Measurements from ENCODE around the gene PLD1. TPM values are rescaled to one million over a fixed set of nuclear protein-coding genes. Genes with fewer than 3 reads are reported as not detected.

The PLD1 gene
- total and polyA plus RNA-seq, 10 donors: 3.0 to 75.2 (median 54.0) TPM

DNA sequence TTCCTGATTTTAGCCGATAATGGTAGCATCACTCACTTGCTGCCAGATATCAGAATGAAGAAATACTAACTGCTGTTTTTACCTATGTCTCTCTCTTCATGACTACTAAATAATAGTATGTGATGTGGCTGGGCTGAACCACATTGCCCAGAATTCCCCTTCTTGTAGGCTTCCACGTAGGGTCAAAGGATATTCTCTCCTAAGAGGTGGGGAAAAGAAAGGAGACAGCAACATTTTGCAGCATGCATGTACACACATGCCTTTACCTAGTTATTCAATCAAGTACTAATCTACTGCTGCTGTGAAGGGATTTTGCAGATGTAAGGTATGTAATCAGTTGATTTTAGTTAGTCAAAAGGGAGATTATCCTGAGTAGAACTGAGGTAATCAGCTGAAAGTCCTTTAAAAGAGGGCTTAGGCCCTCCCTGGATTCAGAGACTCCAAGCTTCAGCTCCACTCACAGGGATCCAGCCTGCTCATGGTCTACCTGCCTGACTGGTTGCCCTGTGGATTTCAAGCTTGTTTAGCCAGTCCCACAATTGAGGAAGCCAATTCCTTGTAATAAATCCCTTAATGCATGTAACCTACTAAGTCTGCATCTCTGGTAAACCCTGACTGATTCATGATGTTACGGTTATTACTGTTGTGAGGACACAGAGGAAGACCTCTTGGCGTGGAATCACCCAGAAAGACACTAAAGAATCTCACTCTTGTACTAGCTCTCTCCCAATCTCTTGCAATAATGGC lies 20.4 kb downstream of the PLD1 start:
- Histone ChIP-seq H3K4me3 (no peak overlapping the region), H3K9me3 (no peaks in the 10 kb centered on the region), H3K27me3 (replicated peaks in 1 of 7) (no peaks in the 10 kb centered on the region), H3K27ac (peak overlapping the region in 5 of 8 donors; percentile 63 to 79 (median 74)), H3K4me1 (peaks cover 2 to 43% (median 12%) of the 10 kb centered on the region in 6 donors), H3K36me3 (peaks cover 0 to 6% (median 0%) of the 10 kb centered on the region in 6 donors)
- intact Hi-C loops (cut with DNase I; ENCODE audit: low total_unique reads): no loop called here
- no peak for DNase-seq
- TF ChIP-seq POLR2AphosphoS5 (IDR thresholded peaks at IDR 0.05) (no peak), POLR2A (IDR thresholded peaks at IDR 0.05) (no peak)
- TF ChIP-seq, protein P1, sequence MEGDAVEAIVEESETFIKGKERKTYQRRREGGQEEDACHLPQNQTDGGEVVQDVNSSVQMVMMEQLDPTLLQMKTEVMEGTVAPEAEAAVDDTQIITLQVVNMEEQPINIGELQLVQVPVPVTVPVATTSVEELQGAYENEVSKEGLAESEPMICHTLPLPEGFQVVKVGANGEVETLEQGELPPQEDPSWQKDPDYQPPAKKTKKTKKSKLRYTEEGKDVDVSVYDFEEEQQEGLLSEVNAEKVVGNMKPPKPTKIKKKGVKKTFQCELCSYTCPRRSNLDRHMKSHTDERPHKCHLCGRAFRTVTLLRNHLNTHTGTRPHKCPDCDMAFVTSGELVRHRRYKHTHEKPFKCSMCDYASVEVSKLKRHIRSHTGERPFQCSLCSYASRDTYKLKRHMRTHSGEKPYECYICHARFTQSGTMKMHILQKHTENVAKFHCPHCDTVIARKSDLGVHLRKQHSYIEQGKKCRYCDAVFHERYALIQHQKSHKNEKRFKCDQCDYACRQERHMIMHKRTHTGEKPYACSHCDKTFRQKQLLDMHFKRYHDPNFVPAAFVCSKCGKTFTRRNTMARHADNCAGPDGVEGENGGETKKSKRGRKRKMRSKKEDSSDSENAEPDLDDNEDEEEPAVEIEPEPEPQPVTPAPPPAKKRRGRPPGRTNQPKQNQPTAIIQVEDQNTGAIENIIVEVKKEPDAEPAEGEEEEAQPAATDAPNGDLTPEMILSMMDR (IDR thresholded peaks at IDR 0.05 in 8 of 11, conservative IDR thresholded peaks at IDR 0.05 in 3 of 11): no peak
- 63 to 84% (median 73%) methylated on average over 4 of the region's 4 CpGs for WGBS, 5 donors

DNA sequence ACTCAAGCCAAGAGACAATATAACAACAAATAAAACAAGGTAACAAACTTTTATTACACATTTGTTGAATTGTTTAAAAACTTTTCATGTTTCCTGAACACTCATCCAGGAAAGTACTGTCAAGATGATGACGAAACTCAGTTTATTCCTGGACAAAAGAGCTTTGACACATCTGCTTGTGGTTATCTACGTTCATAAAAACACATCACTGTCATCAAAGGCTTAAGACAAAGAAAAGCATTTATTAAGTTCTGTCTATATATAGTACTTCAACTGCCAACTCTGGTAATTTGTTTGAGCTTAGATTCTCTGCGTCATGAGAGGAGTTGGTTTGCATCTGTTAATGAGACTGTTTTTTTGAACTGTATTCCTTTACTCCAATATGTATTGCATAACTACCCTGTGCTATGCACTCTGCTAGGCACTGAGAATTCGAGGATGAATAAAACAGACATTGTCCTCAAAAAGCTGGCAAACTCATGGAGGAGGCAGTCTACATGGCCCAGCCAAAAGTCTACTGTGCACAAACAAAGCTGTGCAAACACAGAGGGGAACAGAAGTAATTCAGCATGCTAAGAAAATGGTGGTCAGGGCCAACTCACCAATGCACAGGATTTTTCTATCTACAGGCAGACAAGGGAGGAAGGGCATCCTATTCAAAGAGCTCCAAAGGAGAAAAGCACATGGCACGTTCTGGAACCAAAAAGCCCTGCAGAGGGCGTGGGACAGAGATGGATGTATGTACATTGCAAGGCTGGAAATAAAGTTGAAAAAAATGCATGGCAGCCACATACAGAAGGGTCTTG lies 21.5 kb downstream of the PLD1 start:
- Histone ChIP-seq H3K27me3 (replicated peaks in 1 of 7) (no peaks in the 10 kb centered on the region), H3K4me1 (peaks cover 2 to 44% (median 12%) of the 10 kb centered on the region in 6 donors), H3K9me3 (no peaks in the 10 kb centered on the region), H3K36me3 (peaks cover 0 to 6% (median 0%) of the 10 kb centered on the region in 6 donors), H3K4me3 (no peak overlapping the region), H3K27ac (no peak overlapping the region)
- intact Hi-C loops (cut with DNase I; ENCODE audit: low total_unique reads): no loop called here
- WGBS, 5 donors: 48 to 63% (median 59%) methylated on average over 6 of the region's 6 CpGs
- DNase-seq: no peak
- TF ChIP-seq, protein P1 (IDR thresholded peaks at IDR 0.05 in 8 of 11, conservative IDR thresholded peaks at IDR 0.05 in 3 of 11): no peak
- TF ChIP-seq POLR2A (IDR thresholded peaks at IDR 0.05): no peak
- no peak for TF ChIP-seq POLR2AphosphoS5 (IDR thresholded peaks at IDR 0.05)

DNA sequence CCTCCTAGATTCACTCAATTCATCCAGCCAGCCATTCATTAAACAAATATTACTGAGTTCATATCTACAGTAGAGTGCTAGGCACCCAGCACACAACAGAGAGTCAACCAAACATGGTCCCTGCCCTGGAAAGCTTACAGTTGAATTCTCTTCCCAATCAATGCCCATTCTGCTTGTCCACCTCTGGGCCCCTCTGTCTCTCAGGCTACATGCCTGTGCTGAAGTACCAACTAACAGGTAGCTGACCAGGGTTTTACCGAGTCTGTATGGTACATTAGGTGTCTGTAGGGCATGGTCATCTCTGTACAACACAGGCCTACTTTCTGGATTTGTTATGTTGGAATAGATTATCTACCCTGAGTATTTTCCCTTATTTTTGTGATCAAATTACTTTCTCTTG lies 23.3 kb downstream of the PLD1 start:
- DNase-seq: no peak
- Histone ChIP-seq H3K27ac (no peak overlapping the region), H3K4me3 (no peak overlapping the region), H3K9me3 (no peaks in the 10 kb centered on the region), H3K4me1 (peaks cover 0 to 51% (median 8%) of the 10 kb centered on the region in 6 donors), H3K36me3 (peaks cover 0 to 6% (median 0%) of the 10 kb centered on the region in 6 donors), H3K27me3 (replicated peaks in 1 of 7) (no peaks in the 10 kb centered on the region)
- TF ChIP-seq POLR2A (IDR thresholded peaks at IDR 0.05) (no peak), POLR2AphosphoS5 (IDR thresholded peaks at IDR 0.05) (no peak)
- TF ChIP-seq, protein P1 (IDR thresholded peaks at IDR 0.05 in 8 of 11, conservative IDR thresholded peaks at IDR 0.05 in 3 of 11): no peak
- 88 to 97% (median 93%) methylated on average over 1 of the region's 1 CpG for WGBS, 5 donors
- intact Hi-C loops (cut with DNase I; ENCODE audit: low total_unique reads): no loop called here

DNA sequence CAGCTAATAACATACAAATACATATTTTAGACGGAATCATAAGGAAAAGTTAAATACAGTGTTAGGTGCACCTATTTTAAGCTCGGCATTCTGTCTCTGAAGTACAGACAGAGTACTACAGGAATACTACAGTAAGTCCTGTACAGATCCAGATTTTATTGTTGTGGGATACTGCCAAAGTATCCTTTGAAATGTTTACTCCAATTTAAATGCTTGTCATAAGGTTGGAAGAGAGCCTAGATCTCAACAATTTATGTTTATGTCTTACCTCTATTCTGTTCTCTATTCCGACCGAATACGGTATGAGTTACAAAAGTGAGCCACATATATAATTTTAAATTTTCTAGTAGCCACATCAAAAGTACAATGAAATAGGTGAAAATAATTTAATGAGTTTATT lies 25.3 kb downstream of the PLD1 start:
- Histone ChIP-seq H3K9me3 (no peaks in the 10 kb centered on the region), H3K27ac (no peak overlapping the region), H3K36me3 (peaks cover 0 to 6% (median 0%) of the 10 kb centered on the region in 6 donors), H3K4me3 (no peak overlapping the region), H3K27me3 (replicated peaks in 1 of 7) (no peaks in the 10 kb centered on the region), H3K4me1 (peaks cover 0 to 33% (median 2%) of the 10 kb centered on the region in 6 donors)
- WGBS, 5 donors: 92 to 96% (median 95%) methylated on average over 5 of the region's 5 CpGs
- intact Hi-C loops (cut with DNase I; ENCODE audit: low total_unique reads): no loop called here
- no peak for TF ChIP-seq POLR2A (IDR thresholded peaks at IDR 0.05)
- TF ChIP-seq POLR2AphosphoS5 (IDR thresholded peaks at IDR 0.05): no peak
- TF ChIP-seq, protein P1 (IDR thresholded peaks at IDR 0.05 in 8 of 11, conservative IDR thresholded peaks at IDR 0.05 in 3 of 11): no peak
- no peak for DNase-seq
